GM12878 (cell line): ENCODE data around the gene CYB561A3. TPM values are rescaled to one million over a fixed set of nuclear protein-coding genes. Genes with fewer than 3 reads are reported as not detected.

Experiments used
- ATAC-seq: fragments of 200-7000 bp; cut with Tn5 transposase; 3 replicates; pipeline ENCODE4 v1.9.1; 2020; ENCODE audit warnings: mild to moderate bottlenecking, moderate library complexity
- BruUV-seq: library from RNA; stranded (reverse); fragments of 400-500 nt; replicated peaks from 2 replicates; lab custom pipeline; 2021; lab: Mats Ljungman, UMichigan
- CTCF ChIA-PET: fragments of 300-600 bp; sonication (Branson Sonifier 250); formaldehyde crosslinking; extraction: SDS; loops from one replicate; lab custom pipeline; 2021; ENCODE audit warnings: inconsistent platforms; lab: Yijun Ruan, JAX
- POLR2A ChIA-PET: fragments of 350-600 bp; formaldehyde crosslinking; extraction: SDS; loops from one replicate; lab custom pipeline; 2021; ENCODE audit warnings: inconsistent platforms; lab: Charles Lee
- RAD21 ChIA-PET: fragments of 300-600 bp; sonication (Branson Sonifier 250); formaldehyde crosslinking; loops from one replicate; lab custom pipeline; 2023; ENCODE audit warnings: antibody characterized with exemption; ENCODE audit not compliant: unreplicated experiment; lab: Charles Lee
- SMC1A ChIA-PET: fragments of 300-600 bp; sonication (Branson Sonifier 250); formaldehyde crosslinking; loops from one replicate; lab custom pipeline; 2023; ENCODE audit not compliant: unreplicated experiment, uncharacterized antibody; lab: Charles Lee
- DNase-seq: peaks from one replicate; pipeline ENCODE4 v3.0.0-alpha.2; 2011; ENCODE audit warnings: low read depth, low spot score
- FAIRE-seq: peaks from 3 replicates; lab custom pipeline; 2011; peaks lifted over from hg19 to GRCh38; lab: Jason Lieb, UNC
- H2AFZ ChIP-seq: 2 replicates; pipeline ENCODE4 v1.6.0; 2011; ENCODE audit warnings: low read depth, low read length, control low read depth; ENCODE audit not compliant: control insufficient read depth
- H3K27ac ChIP-seq: 2 replicates; pipeline ENCODE4 v1.5.1; 2011; ENCODE audit warnings: control low read depth; ENCODE audit not compliant: control insufficient read depth, insufficient read depth
- H3K27me3 ChIP-seq, 2 experiments: replicated peaks in 1 of 2; 2 replicates each; pipeline versions ENCODE4 v1.6.0 to v1.6.1; 2011; ENCODE audit warnings: low read length in 1 of 2; ENCODE audit not compliant: control insufficient read depth in 2 of 2, insufficient read depth in 2 of 2
- H3K36me3 ChIP-seq, 2 experiments: 2 replicates each; pipeline ENCODE4 v1.5.1; 2011; ENCODE audit warnings: low read length in 1 of 2; ENCODE audit not compliant: control insufficient read depth in 2 of 2, insufficient read depth in 2 of 2
- H3K4me1 ChIP-seq: 2 replicates; pipeline ENCODE4 v1.6.1; 2011; ENCODE audit warnings: mild to moderate bottlenecking, low read length, moderate library complexity, mixed read lengths; ENCODE audit not compliant: control insufficient read depth, insufficient read depth
- H3K4me2 ChIP-seq: 2 replicates; pipeline ENCODE4 v1.6.0; 2011; ENCODE audit warnings: control low read depth; ENCODE audit not compliant: control insufficient read depth, insufficient read depth
- H3K4me3 ChIP-seq: fragments of 200-600 bp; sonication (generic); 2 replicates; pipeline ENCODE4 v1.5.1; 2016
- H3K79me2 ChIP-seq: 2 replicates; pipeline ENCODE4 v1.6.0; 2011; ENCODE audit warnings: low read length; ENCODE audit not compliant: control insufficient read depth, insufficient read depth
- H3K9ac ChIP-seq: 2 replicates; pipeline ENCODE4 v1.8.0; 2011; ENCODE audit warnings: low read length, control low read depth, mixed read lengths; ENCODE audit not compliant: control insufficient read depth, insufficient read depth
- H3K9me3 ChIP-seq: replicated peaks from 3 replicates; pipeline ENCODE4 v1.5.1; 2011; ENCODE audit warnings: mild to moderate bottlenecking, low read length; ENCODE audit not compliant: control insufficient read depth, insufficient read depth
- H4K20me1 ChIP-seq: 2 replicates; pipeline ENCODE4 v1.6.0; 2011; ENCODE audit not compliant: control insufficient read depth, insufficient read depth
- BACH1 ChIP-seq: fragments of 450-650 bp; IDR thresholded peaks from 2 replicates; pipeline ENCODE4 v1.6.1; 2017; ENCODE audit warnings: mild to moderate bottlenecking, borderline replicate concordance
- BCL11A ChIP-seq: IDR thresholded peaks from 2 replicates; pipeline ENCODE4 v1.6.1; 2011; ENCODE audit warnings: low read depth, low read length
- BMI1 ChIP-seq: fragments of 450-650 bp; IDR thresholded peaks from 2 replicates; pipeline ENCODE4 v1.6.1; 2016; ENCODE audit warnings: mild to moderate bottlenecking, moderate library complexity, borderline replicate concordance
- CBFB ChIP-seq: IDR thresholded peaks from 2 replicates; pipeline ENCODE4 v1.6.1; 2016; ENCODE audit warnings: antibody characterized with exemption, low read depth
- EGR1 ChIP-seq, 2 experiments: IDR thresholded peaks; 1 replicate in 1 of 2; 2 replicates in 1 of 2; pipeline ENCODE4 v1.6.1; 2011 to 2012; ENCODE audit warnings: low read depth in 2 of 2, low read length in 2 of 2, borderline replicate concordance in 1 of 2, mild to moderate bottlenecking in 1 of 2, moderate library complexity in 1 of 2
- EZH2 ChIP-seq: IDR thresholded peaks from 2 replicates; pipeline ENCODE4 v1.6.1; 2012; ENCODE audit warnings: low read depth, mild to moderate bottlenecking, control low read depth, inconsistent platforms, low read length, borderline replicate concordance; ENCODE audit not compliant: control insufficient read depth
- FOXK2 ChIP-seq: fragments of 450-650 bp; IDR thresholded peaks from 2 replicates; pipeline ENCODE4 v1.6.1; 2017; ENCODE audit warnings: mild to moderate bottlenecking, moderate library complexity
- HDGF ChIP-seq: fragments of 450-650 bp; IDR thresholded peaks from 2 replicates; pipeline ENCODE4 v1.6.1; 2016; ENCODE audit warnings: antibody characterized with exemption
- POLR2AphosphoS2 ChIP-seq: IDR thresholded peaks from 2 replicates; pipeline ENCODE4 v1.6.1; 2011; ENCODE audit warnings: low read depth, mild to moderate bottlenecking, low read length, improper control_type of control experiment, moderate library complexity
- PRDM15 ChIP-seq: fragments of 450-650 bp; formaldehyde crosslinking; IDR thresholded peaks from 2 replicates; pipeline ENCODE4 v1.4.0; 2020; ENCODE audit warnings: mild to moderate bottlenecking, moderate library complexity
- RELA ChIP-seq: fragments of 450-650 bp; IDR thresholded peaks from 2 replicates; pipeline ENCODE4 v1.8.0; 2014; ENCODE audit warnings: borderline replicate concordance; ENCODE audit not compliant: partially characterized antibody
- RFX5 ChIP-seq: IDR thresholded peaks from 2 replicates; pipeline ENCODE4 v1.6.1; 2011; ENCODE audit warnings: low read depth, low read length, improper control_type of control experiment
- TAF1 ChIP-seq: IDR thresholded peaks from 2 replicates; pipeline ENCODE4 v1.6.1; 2011; ENCODE audit warnings: mild to moderate bottlenecking, low read depth, low read length, borderline replicate concordance
- TCF12 ChIP-seq: IDR thresholded peaks from 2 replicates; pipeline ENCODE4 v1.6.1; 2011; ENCODE audit warnings: low read depth, mild to moderate bottlenecking, low read length
- TCF7 ChIP-seq: IDR thresholded peaks from 2 replicates; pipeline ENCODE4 v1.6.1; 2014; ENCODE audit warnings: antibody characterized with exemption, borderline replicate concordance
- WRNIP1 ChIP-seq: IDR thresholded peaks from 2 replicates; pipeline ENCODE4 v1.6.1; 2011; ENCODE audit warnings: low read depth, low read length, improper control_type of control experiment, borderline replicate concordance
- ZNF24 ChIP-seq: fragments of 450-650 bp; IDR thresholded peaks from 2 replicates; pipeline ENCODE4 v1.6.1; 2017; ENCODE audit warnings: antibody characterized with exemption, mild to moderate bottlenecking
- ZZZ3 ChIP-seq: IDR thresholded peaks from 2 replicates; pipeline ENCODE4 v1.6.1; 2011; ENCODE audit warnings: low read depth; ENCODE audit not compliant: control insufficient read depth, insufficient read length
- WGBS: methylation state at CpG from one replicate; pipeline ENCODE4 v1.1.6; 2016; ENCODE audit warnings: low lambda C conversion rate; ENCODE audit not compliant: insufficient replicate concordance, insufficient coverage; ENCODE audit errors: missing lambda C conversion rate; 5-methylcytosine and 5-hydroxymethylcytosine counted together
- in situ Hi-C: fragments of 300-500 bp; cut with MboI; formaldehyde crosslinking; loops from 9 replicates; pipeline ENCODE4 v1.14.3; 2018; ENCODE audit warnings: mixed read lengths
- intact Hi-C: fragments of 100-400 bp; cut with micrococcal nuclease; formaldehyde crosslinking; loops from one replicate; pipeline ENCODE4 v1.14.2; 2022; ENCODE audit not compliant: unreplicated experiment
- polyA plus RNA-seq, 11 experiments: library from polyadenylated mRNA; depleted of rRNA in 4 of 11; unstranded in 6 of 11; stranded (reverse) in 5 of 11; fragments of >200 nt; fragmentation: Nextera tagmentation in 4 of 11; fragmentation: Illumina TruSeq in 1 of 11; extraction: Ambion mirVana in 4 of 11; extraction: Trizol in 1 of 11; gene quantifications; 1 replicate in 1 of 11; 2 replicates in 10 of 11; pipeline versions ENCODE4 v1.2.1 to v1.2.3, GENCODE V29; 2011 to 2016; ENCODE audit warnings: inconsistent platforms in 2 of 11, missing spikeins in 2 of 11, low read depth in 1 of 11
- total RNA-seq, 4 experiments: library from RNA; depleted of rRNA in 3 of 4; stranded (reverse); fragments of >200 nt in 3 of 4; fragmentation: Illumina TruSeq in 1 of 4; extraction: Trizol in 1 of 4; gene quantifications; 2 replicates each; pipeline versions ENCODE4 v1.2.1 to v1.2.3, GENCODE V29; 2013 to 2021

Gene CYB561A3
- total and polyA plus RNA-seq, 10 of the 15 experiments (the other 5 are each of a cell fraction or from before 2014, with no cell fraction given) = 40.1 to 169 (median 74.4) TPM

GRCh38 chr11:61350803-61351202 is 10.9 kb downstream of the CYB561A3 start:
- ATAC-seq = no peak
- Histone ChIP-seq H3K4me3 (no peak overlapping the region), H3K36me3 (peaks cover 17 to 20% of the 10 kb centered on the region in 2 experiments), H3K27ac (no peak overlapping the region), H4K20me1 (no peaks in the 10 kb centered on the region), H3K27me3 (no peaks in the 10 kb centered on the region), H2AFZ (no peak overlapping the region)
- RAD21 ChIA-PET = no interaction called here
- DNase-seq = no peak
- TF ChIP-seq RELA (no peak), WRNIP1 (no peak), BACH1 (no peak), BCL11A (no peak), RFX5 (no peak), BMI1 (no peak), TCF7 (no peak), HDGF (no peak), ZZZ3 (no peak), CBFB (no peak), PRDM15 (CRISPR knock-in tag) (no peak), EGR1 (IDR thresholded peaks at IDR 0.05; ENCODE audit: borderline replicate concordance in 1 of 2, low read depth in 2 of 2, low read length in 2 of 2) (no peak), FOXK2 (no peak), POLR2AphosphoS2 (no peak), ZNF24 (no peak), TAF1 (no peak), TCF12 (no peak), EZH2 (no peak)
- TF ChIP-seq, all 136 proteins: peak for 0
- 97% methylated on average over 8 of the region's 8 CpGs for WGBS
- CTCF ChIA-PET = no interaction called here
- H3K79me2 ChIP-seq = peaks cover 4% of the 10 kb centered on the region
- no peak for FAIRE-seq
- no peak overlapping the region for H3K9ac ChIP-seq
- no peak overlapping the region for H3K4me2 ChIP-seq
- SMC1A ChIA-PET = no interaction called here
- intact Hi-C loops (no loop called here), in situ Hi-C loops (no loop called here)
- no peaks in the 10 kb centered on the region; the same call in 1 of the 2 replicates for H3K4me1 ChIP-seq
- BruUV-seq = no TSS peak
- POLR2A ChIA-PET = interaction anchor here (0.7 kb wide), 1 partner anchor 15 kb away, joined by 3 read pairs; no protein-coding TSS in a partner anchor
- H3K9me3 ChIP-seq = no peaks in the 10 kb centered on the region
